H1 (cell line): ENCODE measurements around the gene PRR5. TPM values are rescaled to one million over a fixed set of nuclear protein-coding genes. Genes with fewer than 3 reads are reported as not detected.

Experiments
- CTCF ChIA-PET: fragments of 300-600 bp; sonication (Branson Sonifier 250); formaldehyde crosslinking; loops from one replicate; lab custom pipeline; 2021; ENCODE audit not compliant: partially characterized antibody; lab: Charles Lee
- POLR2A ChIA-PET: fragments of 300-600 bp; sonication (Branson Sonifier 250); formaldehyde crosslinking; loops from one replicate; lab custom pipeline; 2021; ENCODE audit warnings: inconsistent platforms; ENCODE audit not compliant: partially characterized antibody; lab: Charles Lee
- DNase-seq, 2 experiments: peaks; one replicate each; pipeline versions ENCODE4 v3.0.0 to v3.0.0-alpha.2; 2010 to 2022; ENCODE audit warnings: low spot score in 2 of 2, low read depth in 1 of 2, mixed read lengths in 1 of 2
- FAIRE-seq: peaks from 2 replicates; lab custom pipeline; 2011; peaks lifted over from hg19 to GRCh38; lab: Jason Lieb, UNC
- H2AFZ ChIP-seq: 2 replicates; pipeline ENCODE4 v1.8.1; 2012; ENCODE audit warnings: low read length, inconsistent platforms
- H2AK5ac ChIP-seq: 2 replicates; pipeline ENCODE4 v1.6.1; 2013; ENCODE audit warnings: low read depth, low read length
- H2BK120ac ChIP-seq: replicated peaks from 2 replicates; pipeline ENCODE3; 2013; ENCODE audit warnings: low read depth, low read length, inconsistent platforms
- H2BK12ac ChIP-seq: 2 replicates; pipeline ENCODE4 v1.6.1; 2013; ENCODE audit warnings: low read depth, low read length
- H2BK15ac ChIP-seq: 2 replicates; pipeline ENCODE4 v1.6.1; 2013; ENCODE audit warnings: low read length
- H2BK20ac ChIP-seq: 2 replicates; pipeline ENCODE4 v1.6.1; 2013; ENCODE audit warnings: low read length
- H2BK5ac ChIP-seq: 2 replicates; pipeline ENCODE4 v1.6.1; 2013; ENCODE audit warnings: low read depth, low read length
- H3K14ac ChIP-seq: 2 replicates; pipeline ENCODE4 v1.6.1; 2013; ENCODE audit warnings: inconsistent platforms; ENCODE audit not compliant: insufficient read length
- H3K18ac ChIP-seq: 2 replicates; pipeline ENCODE4 v1.6.1; 2013; ENCODE audit warnings: low read length; ENCODE audit errors: extremely low read depth
- H3K23ac ChIP-seq: 2 replicates; pipeline ENCODE4 v1.6.1; 2013; ENCODE audit warnings: inconsistent platforms; ENCODE audit not compliant: insufficient read length
- H3K23me2 ChIP-seq: 2 replicates; pipeline ENCODE4 v1.6.1; 2013; ENCODE audit warnings: low read depth, low read length
- H3K27ac ChIP-seq: 2 replicates; pipeline ENCODE4 v1.6.1; 2011; ENCODE audit warnings: low read depth, low read length, inconsistent platforms
- H3K27me3 ChIP-seq, 4 experiments: replicated peaks in 1 of 4; 1 replicate in 1 of 4; 2 replicates in 3 of 4; pipeline versions ENCODE4 v1.6.1 to v1.8.1; 2011 to 2013; ENCODE audit warnings: low read length in 3 of 4, mild to moderate bottlenecking in 3 of 4, inconsistent platforms in 2 of 4, mixed read lengths in 2 of 4, moderate library complexity in 1 of 4; ENCODE audit not compliant: control insufficient read depth in 3 of 4, insufficient read depth in 3 of 4; ENCODE audit errors: extremely low read depth in 1 of 4
- H3K36me3 ChIP-seq, 4 experiments: 2 replicates each; pipeline versions ENCODE4 v1.6.1 to v1.8.1; 2011 to 2013; ENCODE audit warnings: mild to moderate bottlenecking in 4 of 4, low read length in 3 of 4, moderate library complexity in 2 of 4, control low read depth in 1 of 4, inconsistent platforms in 1 of 4; ENCODE audit not compliant: insufficient read depth in 4 of 4, control insufficient read depth in 2 of 4
- H3K4ac ChIP-seq: replicated peaks from 2 replicates; pipeline ENCODE3; 2013; ENCODE audit warnings: low read length, low read depth, mixed read lengths, inconsistent platforms; ENCODE audit not compliant: insufficient read length
- H3K4me1 ChIP-seq, 4 experiments: replicated peaks in 1 of 4; 1 replicate in 1 of 4; 2 replicates in 3 of 4; pipeline versions ENCODE4 v1.6.1 to v1.8.1; 2011 to 2013; ENCODE audit warnings: low read length in 3 of 4, inconsistent platforms in 2 of 4, mixed read lengths in 1 of 4; ENCODE audit not compliant: insufficient read depth in 4 of 4, control insufficient read depth in 3 of 4
- H3K4me2 ChIP-seq, 2 experiments: 2 replicates each; pipeline versions ENCODE4 v1.6.1 to v1.8.1; 2011 to 2013; ENCODE audit warnings: low read depth in 2 of 2, low read length in 2 of 2, control low read depth in 1 of 2, inconsistent platforms in 1 of 2, mild to moderate bottlenecking in 1 of 2; ENCODE audit not compliant: insufficient read depth in 1 of 2
- H3K4me3 ChIP-seq, 4 experiments: fragments of 200-600, 300-600 bp in 1 of 4; sonication (generic), shearing (Covaris generic), sonication (Bioruptor Twin) in 1 of 4; 2 replicates each; pipeline versions ENCODE4 v1.5.1 to v1.8.1; 2011 to 2016; ENCODE audit warnings: low read length in 4 of 4, low read depth in 3 of 4, control low read depth in 2 of 4, inconsistent platforms in 2 of 4, mild to moderate bottlenecking in 2 of 4, mixed read lengths in 1 of 4, moderate library complexity in 1 of 4; ENCODE audit not compliant: insufficient read depth in 2 of 4; ENCODE audit errors: extremely low read depth in 1 of 4
- H3K56ac ChIP-seq: replicated peaks from 2 replicates; pipeline ENCODE3; 2013; ENCODE audit warnings: low read depth, mild to moderate bottlenecking, mixed read lengths, low read length, inconsistent platforms; ENCODE audit not compliant: insufficient read length
- H3K79me1 ChIP-seq: 2 replicates; pipeline ENCODE4 v1.6.1; 2013; ENCODE audit warnings: low read depth, low read length, control low read depth
- H3K79me2 ChIP-seq, 2 experiments: 2 replicates each; pipeline versions ENCODE4 v1.6.1 to v1.8.1; 2012 to 2013; ENCODE audit warnings: low read length in 2 of 2, mild to moderate bottlenecking in 2 of 2, inconsistent platforms in 1 of 2; ENCODE audit not compliant: insufficient read depth in 2 of 2, control insufficient read depth in 1 of 2
- H3K9ac ChIP-seq, 4 experiments: replicated peaks in 1 of 4; 1 replicate in 1 of 4; 2 replicates in 3 of 4; pipeline versions ENCODE4 v1.6.1 to v1.8.1; 2011 to 2013; ENCODE audit warnings: low read depth in 3 of 4, low read length in 3 of 4, control low read depth in 2 of 4, mild to moderate bottlenecking in 2 of 4, moderate library complexity in 2 of 4, inconsistent platforms in 1 of 4; ENCODE audit errors: extremely low read depth in 1 of 4
- H3K9me3 ChIP-seq, 2 experiments: 2 replicates each; pipeline versions ENCODE4 v1.6.1 to v1.8.1; 2012 to 2013; ENCODE audit warnings: mild to moderate bottlenecking in 2 of 2, moderate library complexity in 2 of 2, control low read depth in 1 of 2, inconsistent platforms in 1 of 2, low read depth in 1 of 2, low read length in 1 of 2, mixed read lengths in 1 of 2; ENCODE audit not compliant: insufficient read depth in 2 of 2
- H4K20me1 ChIP-seq, 2 experiments: replicated peaks in 1 of 2; 2 replicates each; pipeline versions ENCODE3 to v1.8.1; 2011 to 2013; ENCODE audit warnings: inconsistent platforms in 2 of 2, low read length in 2 of 2, mild to moderate bottlenecking in 1 of 2; ENCODE audit not compliant: insufficient read depth in 2 of 2, control insufficient read depth in 1 of 2
- H4K5ac ChIP-seq: 2 replicates; pipeline ENCODE4 v1.6.1; 2013; ENCODE audit warnings: low read length, low read depth, mixed read lengths, inconsistent platforms; ENCODE audit not compliant: insufficient read length
- H4K8ac ChIP-seq: 2 replicates; pipeline ENCODE4 v1.8.0; 2013; ENCODE audit warnings: mild to moderate bottlenecking, moderate library complexity, low read length, inconsistent platforms; ENCODE audit not compliant: insufficient read depth; ENCODE audit errors: extremely low read depth
- H4K91ac ChIP-seq: replicated peaks from 2 replicates; pipeline ENCODE3; 2013; ENCODE audit warnings: low read length, mixed read lengths, inconsistent platforms; ENCODE audit not compliant: insufficient read length
- ASH2L ChIP-seq: fragments of 200-600, 300-600 bp; sonication (generic); IDR thresholded peaks from one replicate; pipeline ENCODE4 v1.7.1; 2017; ENCODE audit warnings: low read length
- CBX5 ChIP-seq: fragments of 300-800, 300-1000 bp; sonication (generic); IDR thresholded peaks from 2 replicates; pipeline ENCODE4 v1.7.1; 2016; ENCODE audit warnings: antibody characterized with exemption, low read length, low read depth
- CHD1 ChIP-seq: IDR thresholded peaks from 2 replicates; pipeline ENCODE4 v1.6.1; 2012; ENCODE audit warnings: low read depth, low read length, improper control_type of control experiment
- CHD2 ChIP-seq: IDR thresholded peaks from 2 replicates; pipeline ENCODE4 v1.6.1; 2012; ENCODE audit warnings: low read length, improper control_type of control experiment
- EZH2 ChIP-seq: fragments of 200-600 bp; sonication (generic); IDR thresholded peaks from 2 replicates; pipeline ENCODE4 v1.7.1; 2012; ENCODE audit warnings: low read depth, mild to moderate bottlenecking, moderate library complexity, low read length, inconsistent platforms; ENCODE audit not compliant: severe bottlenecking
- GABPA ChIP-seq: IDR thresholded peaks from 2 replicates; pipeline ENCODE4 v1.6.1; 2011; ENCODE audit warnings: mild to moderate bottlenecking, low read length, moderate library complexity, borderline replicate concordance; ENCODE audit not compliant: insufficient read depth
- HDAC6 ChIP-seq: IDR thresholded peaks from one replicate; pipeline ENCODE4 v1.7.1; 2012; ENCODE audit warnings: low read depth, mild to moderate bottlenecking, inconsistent platforms, low read length, moderate library complexity
- JUND ChIP-seq: IDR thresholded peaks from 2 replicates; pipeline ENCODE4 v1.6.1; 2011; ENCODE audit warnings: mild to moderate bottlenecking, improper control_type of control experiment, low read length
- KDM1A ChIP-seq: fragments of 200-600, 300-600 bp; sonication (generic); IDR thresholded peaks from 2 replicates; pipeline ENCODE4 v1.7.1; 2016; ENCODE audit warnings: mild to moderate bottlenecking, low read length, borderline replicate concordance
- MAFK ChIP-seq: IDR thresholded peaks from 2 replicates; pipeline ENCODE4 v1.6.1; 2012; ENCODE audit warnings: low read depth, mild to moderate bottlenecking, improper control_type of control experiment, low read length
- POLR2AphosphoS5 ChIP-seq: IDR thresholded peaks from 2 replicates; pipeline ENCODE4 v1.6.1; 2011; ENCODE audit warnings: low read depth, low read length
- SP2 ChIP-seq: IDR thresholded peaks from 2 replicates; pipeline ENCODE4 v1.6.1; 2012; ENCODE audit warnings: mild to moderate bottlenecking, low read length, inconsistent platforms
- SRF ChIP-seq: IDR thresholded peaks from 2 replicates; pipeline ENCODE4 v1.6.1; 2011; ENCODE audit warnings: mild to moderate bottlenecking, low read depth, low read length, moderate library complexity
- WGBS, 2 experiments: shearing (Covaris generic) in 1 of 2; methylation state at CpG; one replicate each; pipeline versions ENCODE4 v1.1.6 to v1.1.7; 2013 to 2015; ENCODE audit warnings: low lambda C conversion rate in 2 of 2, mixed read lengths in 2 of 2, inconsistent platforms in 1 of 2, low coverage in 1 of 2, missing lambda C conversion rate in 1 of 2; ENCODE audit not compliant: insufficient replicate concordance in 2 of 2, insufficient coverage in 1 of 2, insufficient read length in 1 of 2; ENCODE audit errors: extremely low coverage in 1 of 2, missing lambda C conversion rate in 1 of 2; 5-methylcytosine and 5-hydroxymethylcytosine counted together
- polyA plus RNA-seq, 7 experiments: library from polyadenylated mRNA; depleted of rRNA in 3 of 7; stranded (reverse) in 5 of 7; unstranded in 2 of 7; fragments of >200 nt in 5 of 7; fragments of 200-250 nt in 2 of 7; gene quantifications; 1 replicate in 5 of 7; 2 replicates in 1 of 7; 4 replicates in 1 of 7; pipeline versions ENCODE4 v1.2.1 to v1.2.3, GENCODE V29; 2011 to 2013; ENCODE audit warnings: missing spikeins in 2 of 7, mixed read lengths in 2 of 7
- total RNA-seq: library from RNA; stranded (reverse); fragmentation: NEBNext Ultra II Directional; extraction: Animal tissue kit (Norgen Biotek cat#: 25700); gene quantifications from 2 replicates; pipeline ENCODE4 v1.2.1, GENCODE V29; 2021
- TF ChIP-seq, protein P1 (sequence below): IDR thresholded peaks from 2 replicates; pipeline ENCODE4 v1.6.1; 2011; ENCODE audit warnings: low read length, improper control_type of control experiment

PRR5 gene
- total and polyA plus RNA-seq, 2 of the 8 experiments (the other 6 are each of a cell fraction or from before 2014, with no cell fraction given): 16.5 to 25.7 TPM

DNA sequence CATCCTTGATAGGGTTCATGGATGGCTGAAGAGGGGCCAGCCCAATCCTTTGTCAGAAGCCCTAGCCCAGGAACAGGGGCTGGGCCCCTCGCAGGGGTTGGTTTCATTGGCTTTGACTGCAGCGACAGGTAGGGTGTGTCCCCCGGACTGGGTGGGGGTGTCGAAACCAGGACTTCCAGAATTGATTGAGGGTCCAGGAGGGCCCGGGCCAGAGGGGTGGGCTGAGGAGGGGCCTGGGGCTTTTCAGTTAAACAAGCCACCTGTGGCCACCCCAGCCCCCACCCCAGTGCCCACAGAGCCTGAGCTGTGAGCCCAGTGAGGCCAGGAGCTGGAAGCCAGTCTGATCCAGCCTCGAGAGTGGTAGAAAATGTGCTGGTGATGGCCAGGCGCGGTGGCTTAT is 18.1 kb upstream of the PRR5 start:
- Histone ChIP-seq H3K27ac (no peak overlapping the region), H3K4me3 (no peak overlapping the region), H3K9ac (no peak overlapping the region), H2AFZ (no peak overlapping the region), H3K56ac (no peak overlapping the region), H2BK15ac (no peak overlapping the region), H3K14ac (no peak overlapping the region), H3K9me3 (no peaks in the 10 kb centered on the region), H3K36me3 (no peaks in the 10 kb centered on the region), H4K20me1 (no peaks in the 10 kb centered on the region), H3K27me3 (no peaks in the 10 kb centered on the region; a peak in 1 of 7 replicates), H2BK20ac (no peak overlapping the region), H4K91ac (no peak overlapping the region), H3K79me2 (no peaks in the 10 kb centered on the region), H3K4me2 (no peak overlapping the region), H3K4ac (no peak overlapping the region), H4K8ac (no peak overlapping the region), H3K18ac (no peak overlapping the region), H4K5ac (no peak overlapping the region), H3K4me1 (peaks cover 0 to 11% (median 5%) of the 10 kb centered on the region in 4 experiments; a peak in 5 of 7 replicates), H2BK5ac (no peak overlapping the region), H3K23ac (no peak overlapping the region), H3K79me1 (no peaks in the 10 kb centered on the region), H2BK120ac (no peak overlapping the region), H2BK12ac (no peak overlapping the region), H2AK5ac (no peak overlapping the region), H3K23me2 (no peaks in the 10 kb centered on the region)
- WGBS, 2 experiments: 91% methylated on average over 8 of the region's 8 CpGs; no CpG with 5 or more reads in 1 of the 2 experiments
- ChIA-PET POLR2A (interaction anchor here (1.1 kb wide), 1 partner anchor 8 kb away, joined by 3 read pairs; no protein-coding TSS in a partner anchor), CTCF (interaction anchor here (0.6 to 4.8 kb wide), 21 partner anchors 8 to 223 kb away, joined by 3 to 38 read pairs (median 6); no protein-coding TSS in a partner anchor)
- FAIRE-seq: no peak
- no peak for DNase-seq
- no peak for TF ChIP-seq EZH2
- no peak for TF ChIP-seq SRF
- TF ChIP-seq GABPA: no peak
- no peak for TF ChIP-seq CHD2
- TF ChIP-seq CBX5: no peak
- TF ChIP-seq MAFK: no peak
- TF ChIP-seq CHD1: no peak
- TF ChIP-seq KDM1A: no peak
- TF ChIP-seq ASH2L: no peak
- no peak for TF ChIP-seq JUND
- TF ChIP-seq, protein P1, sequence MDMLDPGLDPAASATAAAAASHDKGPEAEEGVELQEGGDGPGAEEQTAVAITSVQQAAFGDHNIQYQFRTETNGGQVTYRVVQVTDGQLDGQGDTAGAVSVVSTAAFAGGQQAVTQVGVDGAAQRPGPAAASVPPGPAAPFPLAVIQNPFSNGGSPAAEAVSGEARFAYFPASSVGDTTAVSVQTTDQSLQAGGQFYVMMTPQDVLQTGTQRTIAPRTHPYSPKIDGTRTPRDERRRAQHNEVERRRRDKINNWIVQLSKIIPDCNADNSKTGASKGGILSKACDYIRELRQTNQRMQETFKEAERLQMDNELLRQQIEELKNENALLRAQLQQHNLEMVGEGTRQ: no peak
- no peak for TF ChIP-seq POLR2AphosphoS5
- TF ChIP-seq SP2: no peak
- no peak for TF ChIP-seq HDAC6
